NCI-H1436 treated with DMSO at 0.1 percent for 48 hours (cell line): Measurements from ENCODE around the gene C12orf57.
A peak's percentile ranks its signal among the peaks of the same experiment; 100 is the strongest.
"Not testable (repeated sequence)": the region's sequence is repeated elsewhere in the genome, so short reads cannot be mapped to it uniquely, and the experiment has no call there.

Experiments
- DNase-seq: peaks from one replicate; lab custom pipeline; 2025; lab: John Stamatoyannopoulos, UW

C12orf57 gene

DNA sequence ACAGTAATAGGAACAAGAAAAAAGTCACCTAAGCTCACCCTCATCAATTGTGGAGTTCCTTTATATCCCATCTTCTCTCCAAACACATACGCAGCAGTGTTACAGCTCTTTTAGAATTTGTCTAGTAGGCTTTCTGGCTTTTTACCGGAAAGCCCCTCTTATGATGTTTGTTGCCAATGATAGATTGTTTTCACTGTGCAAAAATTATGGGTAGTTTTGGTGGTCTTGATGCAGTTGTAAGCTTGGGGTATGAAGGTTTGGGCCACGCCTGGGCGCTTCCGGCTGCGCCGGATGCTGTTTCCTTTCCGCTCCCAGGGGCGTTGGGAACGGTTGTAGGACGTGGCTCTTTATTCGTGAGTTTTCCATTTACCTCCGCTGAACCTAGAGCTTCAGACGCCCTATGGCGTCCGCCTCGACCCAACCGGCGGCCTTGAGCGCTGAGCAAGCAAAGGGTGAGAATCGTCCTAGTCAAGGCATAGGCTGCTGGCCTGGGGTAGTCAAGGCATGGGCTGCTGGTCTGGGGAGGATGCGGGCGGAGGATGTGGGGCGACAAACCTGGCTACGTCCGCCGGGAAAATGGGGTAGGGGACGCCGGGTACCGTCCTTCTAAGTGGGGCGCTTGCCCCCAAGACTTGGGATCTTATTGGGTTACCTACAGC lies at the start of gene C12orf57, which contains the start of gene RNU7-1:
C12orf57 (plus strand) TSS at position 301 of the 659 bp plus-strand sequence; CDS start at position 401, 100 bp downstream.
RNU7-1 (plus strand) TSS at position 95 of the 659 bp plus-strand sequence.
- peak; percentile 60 for DNase-seq

DNA sequence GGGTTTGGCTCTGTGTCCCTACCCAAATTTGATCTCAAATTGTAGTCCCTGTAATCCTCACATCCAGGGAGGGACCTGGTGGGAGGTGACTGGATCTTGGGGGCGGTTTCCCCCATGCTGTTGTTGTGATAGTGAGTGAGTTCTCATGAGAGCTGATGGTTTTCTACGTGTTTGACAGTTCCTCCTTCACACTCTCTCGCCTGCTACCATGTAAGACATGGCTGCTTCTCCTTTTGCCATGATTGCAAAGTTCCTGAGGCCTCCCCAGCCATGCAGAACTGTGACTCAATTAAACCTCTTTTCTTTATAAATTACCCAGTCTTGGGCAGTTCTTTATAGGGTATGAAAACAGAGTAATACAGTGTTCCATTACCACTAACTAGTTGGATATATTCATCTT lies 49.5 kb upstream of the C12orf57 start:
- DNase-seq: no peak

DNA sequence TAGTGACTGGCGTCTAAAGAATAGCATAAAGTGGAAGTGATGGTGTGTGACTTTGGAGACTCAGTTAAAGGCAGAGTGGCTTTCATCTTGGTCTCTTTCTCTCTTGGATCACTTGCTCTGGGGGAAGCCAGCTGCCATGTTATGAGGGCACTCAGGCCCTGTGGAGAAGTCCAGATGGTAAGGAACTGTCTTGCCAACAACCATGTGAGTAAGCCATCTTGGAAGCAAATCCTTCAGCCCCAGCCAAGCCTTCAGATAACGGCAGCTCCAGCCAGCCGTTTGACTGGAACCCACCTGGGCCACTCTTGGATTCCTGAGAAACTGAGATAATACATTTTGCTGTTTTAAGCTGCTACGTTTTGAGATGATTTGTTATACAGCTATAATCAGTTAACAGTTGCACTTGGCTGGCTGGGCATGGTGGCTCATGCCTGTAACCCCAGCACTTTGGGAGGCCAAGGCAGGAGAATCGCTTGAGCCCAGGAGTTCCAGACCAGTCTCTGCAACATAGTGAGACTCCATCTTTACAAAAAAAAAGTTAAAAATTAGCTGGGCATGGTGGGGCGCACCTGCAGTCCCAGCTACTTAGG lies 46.9 kb upstream of the C12orf57 start:
- no peak for DNase-seq

DNA sequence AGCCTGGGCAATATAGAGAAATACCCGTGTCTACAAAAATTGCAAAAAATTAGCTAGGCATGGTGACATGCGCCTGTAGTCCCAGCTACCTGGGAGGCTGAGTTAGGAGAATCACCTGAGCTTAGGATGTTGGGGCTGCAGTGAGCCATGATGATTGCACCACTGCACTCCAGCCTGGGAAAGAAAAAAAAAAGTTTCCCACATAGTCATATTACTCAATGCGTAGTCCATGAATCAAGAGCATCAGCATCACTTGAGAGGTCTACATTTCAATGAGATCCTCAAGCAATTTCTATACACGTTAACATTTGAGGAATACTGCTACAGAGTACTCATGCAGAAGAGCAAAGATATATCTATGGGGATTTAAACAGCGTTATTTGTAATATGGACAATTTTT lies 44.4 kb upstream of the C12orf57 start:
- DNase-seq: no peak

DNA sequence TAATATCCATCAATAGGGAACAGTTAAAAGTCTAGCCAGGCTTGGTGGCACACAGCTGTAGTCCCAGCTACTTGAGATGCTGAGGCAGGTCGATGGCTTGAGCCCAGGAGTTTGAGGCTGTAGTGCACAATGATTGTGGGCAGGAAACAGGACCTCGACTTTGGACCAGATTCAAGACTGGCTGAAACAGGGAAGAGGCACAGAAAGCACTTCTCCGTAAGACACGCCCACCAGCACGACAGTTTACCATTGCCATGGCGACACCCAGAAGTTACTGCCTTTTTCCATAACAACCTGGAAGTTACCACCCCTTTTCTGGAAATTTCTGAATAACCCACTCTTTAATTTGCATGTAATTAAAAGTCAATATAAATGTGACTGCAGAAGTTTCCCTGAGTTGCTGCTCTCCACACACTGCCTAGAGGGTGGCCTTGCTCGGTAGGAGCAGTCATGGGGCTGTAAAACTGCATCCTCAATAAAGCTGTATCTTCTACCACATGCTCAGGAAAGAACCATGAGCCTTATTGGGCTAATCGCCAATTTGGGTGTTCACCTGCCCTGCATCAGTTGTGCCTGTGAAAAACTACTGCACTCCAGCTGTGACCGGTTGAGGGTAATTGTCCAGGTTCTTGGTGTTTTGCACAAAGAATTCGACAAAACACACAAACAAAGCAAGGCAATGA lies 43.8 kb upstream of the C12orf57 start:
- no peak for DNase-seq

- no peak for DNase-seq
Measured at GRCh38 chr12:6902448-6902847, 41.4 kb upstream of the C12orf57 start.

DNA sequence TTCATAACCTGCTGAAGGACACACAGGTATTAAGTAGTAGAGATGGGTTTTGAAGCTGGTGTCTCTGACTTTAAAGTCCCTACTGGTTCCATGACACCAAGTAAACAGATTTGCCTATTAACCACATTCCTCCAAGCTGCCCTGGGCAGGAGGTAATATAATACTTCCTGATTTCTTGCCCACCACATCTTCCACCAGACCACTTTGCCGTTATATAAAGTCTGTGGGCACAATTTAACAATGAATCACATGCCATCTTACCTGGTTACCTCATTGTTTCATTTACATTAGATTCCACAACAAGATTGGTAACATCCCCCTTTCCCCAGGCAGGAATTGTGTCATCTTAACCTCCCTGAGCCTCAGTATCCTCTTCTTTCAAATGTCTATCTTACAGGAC lies 40.1 kb upstream of the C12orf57 start:
- DNase-seq: no peak

GRCh38 chr12:6904280-6905276 lies 39.2 kb upstream of the C12orf57 start, which contains the start of gene LRRC23:
Gene LRRC23 (plus strand): TSS chr12:6904822. CDS start chr12:6905634, 812 bp downstream.
- peak; percentile 92 for DNase-seq

- DNase-seq: no peak
Measured at GRCh38 chr12:6905414-6906040, 38.3 kb upstream of the C12orf57 start.

GRCh38 chr12:6908141-6908540 lies 35.7 kb upstream of the C12orf57 start:
- DNase-seq: not testable (repeated sequence)

- DNase-seq: no peak
Measured at GRCh38 chr12:6909421-6910145, 34.2 kb upstream of the C12orf57 start.

- no peak for DNase-seq
Measured at GRCh38 chr12:6912164-6912935, 31.5 kb upstream of the C12orf57 start.

- DNase-seq: no peak
Measured at GRCh38 chr12:6914246-6914946, 29.4 kb upstream of the C12orf57 start, which contains the start of gene ENO2. Gene ENO2 (plus strand): TSS chr12:6914580. CDS start chr12:6915833, 1,253 bp downstream.

DNA sequence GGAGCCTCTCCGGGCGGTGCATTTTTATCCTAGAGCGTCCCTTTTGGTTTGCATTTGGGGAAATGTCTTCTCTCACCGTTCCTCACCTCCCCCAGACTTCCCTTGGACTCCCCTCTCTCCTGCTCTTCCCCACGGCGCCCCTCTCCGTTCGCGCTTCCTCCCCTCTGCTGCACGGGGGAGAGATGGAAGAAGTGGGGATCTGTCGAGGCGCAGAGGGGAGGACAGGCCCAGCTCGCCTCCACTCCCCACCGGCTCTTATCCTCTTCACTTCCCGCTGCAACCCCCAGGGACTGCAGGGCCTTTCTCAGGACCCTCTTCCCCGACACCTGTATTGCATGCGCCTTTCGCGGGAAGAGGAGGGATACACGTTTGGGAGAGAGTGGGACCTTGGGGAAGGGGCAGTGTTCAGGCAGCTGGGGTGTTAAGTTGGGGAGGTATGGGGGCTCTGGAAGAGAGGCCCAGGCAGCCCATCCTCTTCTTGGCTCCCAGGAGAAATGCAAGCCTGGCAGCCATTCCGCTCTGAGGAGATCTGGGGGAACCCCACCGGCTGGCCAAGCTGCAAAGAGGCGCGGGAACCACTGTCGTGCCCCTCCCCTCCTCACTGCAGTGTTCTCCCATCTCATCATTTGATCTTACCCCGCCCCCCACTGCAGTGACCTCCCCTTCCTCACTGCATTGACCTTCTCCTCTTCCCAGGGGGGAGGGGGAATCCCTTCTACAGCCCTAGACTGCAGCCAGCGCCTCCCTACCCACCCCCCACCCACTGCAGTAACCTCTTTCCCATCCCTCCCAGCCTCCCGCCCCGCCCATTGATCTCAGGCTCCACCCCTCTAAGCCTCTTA lies 28.7 kb upstream of the C12orf57 start:
- no peak for DNase-seq

GRCh38 chr12:6915789-6916285 lies 28.0 kb upstream of the C12orf57 start:
- no peak for DNase-seq

- DNase-seq: no peak
Measured at GRCh38 chr12:6916426-6917200, 27.2 kb upstream of the C12orf57 start.
